SIG-M5 treated with dmso at 0.1 percent for 504 hours (cell line): ENCODE measurements around the gene CRK.
"Not testable (repeated sequence)": the region's sequence is repeated elsewhere in the genome, so short reads cannot be mapped to it uniquely, and the experiment has no call there.

ENCODE experiments used
- DNase-seq: peaks from one replicate; lab custom pipeline; 2025; ENCODE audit not compliant: unreplicated experiment; lab: John Stamatoyannopoulos, UW

CRK gene

GRCh38 chr17:1390432-1391367 is 65.3 kb downstream of the CRK start:
- DNase-seq, result peak; percentile 68

GRCh38 chr17:1387490-1388227 is 68.4 kb downstream of the CRK start:
- DNase-seq, result not testable (repeated sequence)

- not testable (repeated sequence) for DNase-seq
Observed at GRCh38 chr17:1386675-1387190, 69.3 kb downstream of the CRK start.

- no peak for DNase-seq
Observed at GRCh38 chr17:1386265-1386664, 69.8 kb downstream of the CRK start.

GRCh38 chr17:1385861-1386260 is 70.2 kb downstream of the CRK start:
- DNase-seq, result no peak

- DNase-seq, result no peak
Observed at GRCh38 chr17:1384905-1385435, 71.1 kb downstream of the CRK start.

- DNase-seq, result no peak
Observed at GRCh38 chr17:1379930-1380313, 76.1 kb downstream of the CRK start.

- DNase-seq, result no peak
Observed at GRCh38 chr17:1379208-1379929, 76.7 kb downstream of the CRK start.

GRCh38 chr17:1378476-1378860 is 77.6 kb downstream of the CRK start:
- not testable (repeated sequence) for DNase-seq

GRCh38 chr17:1377334-1377733 is 78.7 kb downstream of the CRK start:
- no peak for DNase-seq

- DNase-seq, result no peak
Observed at GRCh38 chr17:1376061-1376460, 80.0 kb downstream of the CRK start.

- DNase-seq, result no peak
Observed at GRCh38 chr17:1375615-1376014, 80.4 kb downstream of the CRK start.

- DNase-seq, result no peak
Observed at GRCh38 chr17:1374431-1375177, 81.4 kb downstream of the CRK start.

GRCh38 chr17:1373707-1374237 is 82.3 kb downstream of the CRK start:
- DNase-seq, result no peak

GRCh38 chr17:1372618-1373017 is 83.4 kb downstream of the CRK start:
- no peak for DNase-seq

GRCh38 chr17:1371893-1372590 is 84.0 kb downstream of the CRK start:
- no peak for DNase-seq
